Parathyroid adenoma (tissue), 2 donors: ENCODE data around the gene TMEM273.

Experiments
- H2AFZ ChIP-seq: fragments of 300-600 bp; sonication (generic); one replicate; pipeline ENCODE4 v1.7.0; 2017; ENCODE audit warnings: antibody characterized with exemption, mild to moderate bottlenecking
- H3K27ac ChIP-seq: fragments of 300-600 bp; sonication (generic); one replicate; pipeline ENCODE4 v1.7.0; 2017
- H3K27me3 ChIP-seq: fragments of 300-600 bp; sonication (generic); one replicate; pipeline ENCODE4 v1.7.0; 2017; ENCODE audit warnings: low read length; ENCODE audit not compliant: control insufficient read depth, insufficient read depth
- H3K36me3 ChIP-seq: fragments of 300-600 bp; sonication (generic); one replicate; pipeline ENCODE4 v1.7.0; 2017; ENCODE audit warnings: low read length; ENCODE audit not compliant: control insufficient read depth, insufficient read depth
- H3K4me1 ChIP-seq: fragments of 300-600 bp; sonication (generic); one replicate; pipeline ENCODE4 v1.7.0; 2017; ENCODE audit warnings: control low read depth
- H3K4me2 ChIP-seq: fragments of 300-600 bp; sonication (generic); one replicate; pipeline ENCODE4 v1.7.0; 2017; ENCODE audit warnings: low read length
- H3K4me3 ChIP-seq: fragments of 300-600 bp; sonication (generic); one replicate; pipeline ENCODE4 v1.7.0; 2017; ENCODE audit warnings: low read depth, low read length
- H3K79me2 ChIP-seq: fragments of 300-600 bp; sonication (generic); one replicate; pipeline ENCODE4 v1.7.0; 2017; ENCODE audit warnings: control low read depth
- H3K9ac ChIP-seq: fragments of 300-600 bp; sonication (generic); one replicate; pipeline ENCODE4 v1.7.0; 2017; ENCODE audit warnings: mild to moderate bottlenecking
- H3K9me3 ChIP-seq: fragments of 300-600 bp; sonication (generic); one replicate; pipeline ENCODE4 v1.7.0; 2017; ENCODE audit warnings: low read length; ENCODE audit not compliant: control insufficient read depth
- CTCF ChIP-seq: fragments of 300-600 bp; sonication (generic); IDR thresholded peaks from one replicate; pipeline ENCODE4 v1.7.0; 2017; ENCODE audit warnings: antibody characterized with exemption, mild to moderate bottlenecking
- donor health status: primary hyperparathyroidism.

The TMEM273 gene

GRCh38 chr10:49184642-49185111 is 3.5 kb downstream of the TMEM273 start:
- no peak for TF ChIP-seq CTCF
- Histone ChIP-seq H3K27me3 (no peaks in the 10 kb centered on the region), H3K4me3 (no peak overlapping the region), H3K4me2 (no peak overlapping the region), H3K9ac (no peak overlapping the region), H3K79me2 (peaks cover 21% of the 10 kb centered on the region), H3K36me3 (no peaks in the 10 kb centered on the region), H3K9me3 (no peaks in the 10 kb centered on the region), H3K4me1 (peaks cover 42% of the 10 kb centered on the region), H2AFZ (no peak overlapping the region), H3K27ac (no peak overlapping the region)

GRCh38 chr10:49183596-49184542 is 4.3 kb downstream of the TMEM273 start:
- peaks cover 23% of the 10 kb centered on the region for H3K79me2 ChIP-seq
- no peaks in the 10 kb centered on the region for H3K9me3 ChIP-seq
- H3K4me2 ChIP-seq, result no peak overlapping the region
- no peak overlapping the region for H3K9ac ChIP-seq
- no peak overlapping the region for H2AFZ ChIP-seq
- no peak overlapping the region for H3K4me3 ChIP-seq
- H3K36me3 ChIP-seq, result no peaks in the 10 kb centered on the region
- no peaks in the 10 kb centered on the region for H3K27me3 ChIP-seq
- TF ChIP-seq CTCF, result no peak
- no peak overlapping the region for H3K27ac ChIP-seq
- peaks cover 37% of the 10 kb centered on the region for H3K4me1 ChIP-seq

GRCh38 chr10:49182776-49183175 is 5.4 kb downstream of the TMEM273 start:
- Histone ChIP-seq H3K36me3 (no peaks in the 10 kb centered on the region), H3K27ac (no peak overlapping the region), H3K4me1 (peaks cover 26% of the 10 kb centered on the region), H3K27me3 (no peaks in the 10 kb centered on the region), H2AFZ (no peak overlapping the region), H3K9me3 (no peaks in the 10 kb centered on the region), H3K9ac (no peak overlapping the region), H3K79me2 (peaks cover 29% of the 10 kb centered on the region), H3K4me3 (no peak overlapping the region), H3K4me2 (no peak overlapping the region)
- no peak for TF ChIP-seq CTCF

- H3K9me3 ChIP-seq, result no peaks in the 10 kb centered on the region
- H2AFZ ChIP-seq, result no peak overlapping the region
- H3K27ac ChIP-seq, result no peak overlapping the region
- H3K4me3 ChIP-seq, result no peak overlapping the region
- peaks cover 39% of the 10 kb centered on the region for H3K79me2 ChIP-seq
- no peaks in the 10 kb centered on the region for H3K36me3 ChIP-seq
- TF ChIP-seq CTCF, result no peak
- H3K27me3 ChIP-seq, result no peaks in the 10 kb centered on the region
- no peak overlapping the region for H3K4me2 ChIP-seq
- no peak overlapping the region for H3K9ac ChIP-seq
- peaks cover 24% of the 10 kb centered on the region for H3K4me1 ChIP-seq
Observed at GRCh38 chr10:49180444-49180860, 7.7 kb downstream of the TMEM273 start.
